ENCODE data around the gene STX4. TPM values are rescaled to one million over a fixed set of nuclear protein-coding genes. Genes with fewer than 3 reads are reported as not detected.

Gene STX4
- polyA plus RNA-seq, 2 of the 4 experiments (the other 2 are of a cell fraction) = 39.7 to 73.9 TPM

- POLR2A ChIA-PET = no interaction called here
Measured at GRCh38 chr16:31061813-31062440, 28.6 kb downstream of the STX4 start.

DNA sequence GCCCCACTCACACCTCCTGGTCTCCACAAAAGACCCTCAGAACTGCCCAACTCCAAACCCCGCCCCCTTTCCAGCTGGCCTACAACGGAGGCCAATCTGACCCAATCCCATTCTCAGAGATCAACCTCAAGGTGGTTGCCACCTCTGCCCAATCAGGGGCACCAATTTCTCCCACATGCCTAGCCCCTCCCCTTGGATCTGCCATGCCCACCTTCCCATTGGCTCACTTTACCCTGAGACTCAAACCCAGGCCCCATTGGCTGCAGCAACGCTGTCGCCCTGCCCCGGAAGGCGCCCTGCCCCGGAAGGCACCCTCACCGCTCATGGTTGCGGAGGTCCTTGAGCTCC, 30.1 kb downstream of the STX4 start:
- Histone ChIP-seq H3K27ac (no peak overlapping the region; a peak in 1 of 6 replicates), H3K4me2 (no peak overlapping the region), H3K9me3 (no peaks in the 10 kb centered on the region), H3K4me1 (peaks cover 13% of the 10 kb centered on the region), H3K4me3 (no peak overlapping the region)
- DNase-seq (ENCODE audit: low read depth in 1 of 2, low spot score in 1 of 2) = no peak
- 87% methylated on average over 6 of the region's 9 CpGs for WGBS (ENCODE audit: missing lambda C conversion rate)
- no peak for FAIRE-seq
- ChIA-PET CTCF (interaction anchor here (0.6 to 6.5 kb wide), 5 partner anchors 10 to 110 kb away, joined by 3 to 58 read pairs (median 3); partner anchors contain the start of gene HSD3B7), POLR2A (interaction anchor here (1.0 kb wide), 1 partner anchor 10 kb away, joined by 3 read pairs; the partner anchor contains the start of genes ZNF646 and ZNF668)
- TF ChIP-seq SMC3 (IDR thresholded peaks at IDR 0.05) = no peak
- TF ChIP-seq NFE2L2 (conservative IDR thresholded peaks at IDR 0.05; ENCODE audit: low read length) = no peak
- TF ChIP-seq EHMT2 (IDR thresholded peaks at IDR 0.05; ENCODE audit: low read depth) = no peak
- TF ChIP-seq EP300 (IDR thresholded peaks at IDR 0.05) = no peak
- no peak for TF ChIP-seq KDM5A (IDR thresholded peaks at IDR 0.05)
- no peak for TF ChIP-seq HOXB13 (CRISPR knock-in tag; IDR thresholded peaks at IDR 0.05; ENCODE audit: low read depth)
- TF ChIP-seq RARB (CRISPR knock-in tag; IDR thresholded peaks at IDR 0.05) = no peak
- TF ChIP-seq EHF (CRISPR knock-in tag; IDR thresholded peaks at IDR 0.05) = no peak
- TF ChIP-seq FOSB (CRISPR knock-in tag; IDR thresholded peaks at IDR 0.05) = no peak
- no peak for TF ChIP-seq MAZ (IDR thresholded peaks at IDR 0.05; ENCODE audit: borderline replicate concordance, low read depth, low read length)
- no peak for TF ChIP-seq POLR2AphosphoS2 (conservative IDR thresholded peaks at IDR 0.05; ENCODE audit: low read length)
- TF ChIP-seq HOXA7 (CRISPR knock-in tag; IDR thresholded peaks at IDR 0.05) = no peak
- no peak for TF ChIP-seq ZC3H11A (IDR thresholded peaks at IDR 0.05)
- no peak for TF ChIP-seq RNF2 (IDR thresholded peaks at IDR 0.05; ENCODE audit: borderline replicate concordance, low read depth)
- no peak; a peak in 1 of 6 replicates for ATAC-seq

More at GRCh38 chr16:31061813-31062440, 28.6 kb downstream of the STX4 start:
- H3K9me3 ChIP-seq = no peaks in the 10 kb centered on the region
- no peak overlapping the region for H3K4me3 ChIP-seq
- 94% methylated on average over 36 of the region's 54 CpGs for WGBS (ENCODE audit: missing lambda C conversion rate)
- no peak for FAIRE-seq
- H3K4me2 ChIP-seq = no peak overlapping the region
- no peak for ATAC-seq
- H3K27ac ChIP-seq = no peak overlapping the region
- TF ChIP-seq HMGXB4 (CRISPR knock-in tag; IDR thresholded peaks at IDR 0.05; ENCODE audit: borderline replicate concordance) (no peak), PHF8 (IDR thresholded peaks at IDR 0.05; ENCODE audit: borderline replicate concordance, low read depth) (no peak), ESRRA (IDR thresholded peaks at IDR 0.05; ENCODE audit: borderline replicate concordance, low read length) (no peak), GATA3 (IDR thresholded peaks at IDR 0.05; ENCODE audit: borderline replicate concordance) (no peak), MAFK (IDR thresholded peaks at IDR 0.05; ENCODE audit: partially characterized antibody) (no peak), MAZ (IDR thresholded peaks at IDR 0.05; ENCODE audit: borderline replicate concordance, low read depth, low read length) (no peak), JUNB (IDR thresholded peaks at IDR 0.05) (no peak), FOSL2 (IDR thresholded peaks at IDR 0.05) (no peak), FOSL2 (CRISPR knock-in tag; IDR thresholded peaks at IDR 0.05) (no peak), MYC (IDR thresholded peaks at IDR 0.05; ENCODE audit: borderline replicate concordance, low read length) (no peak), BHLHE40 (IDR thresholded peaks at IDR 0.05; ENCODE audit: low read depth, low read length) (no peak), HOXB5 (CRISPR knock-in tag; IDR thresholded peaks at IDR 0.05) (no peak)
- TF ChIP-seq, protein P1, sequence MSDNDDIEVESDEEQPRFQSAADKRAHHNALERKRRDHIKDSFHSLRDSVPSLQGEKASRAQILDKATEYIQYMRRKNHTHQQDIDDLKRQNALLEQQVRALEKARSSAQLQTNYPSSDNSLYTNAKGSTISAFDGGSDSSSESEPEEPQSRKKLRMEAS (IDR thresholded peaks at IDR 0.05) = no peak
- TF ChIP-seq, protein P2, sequence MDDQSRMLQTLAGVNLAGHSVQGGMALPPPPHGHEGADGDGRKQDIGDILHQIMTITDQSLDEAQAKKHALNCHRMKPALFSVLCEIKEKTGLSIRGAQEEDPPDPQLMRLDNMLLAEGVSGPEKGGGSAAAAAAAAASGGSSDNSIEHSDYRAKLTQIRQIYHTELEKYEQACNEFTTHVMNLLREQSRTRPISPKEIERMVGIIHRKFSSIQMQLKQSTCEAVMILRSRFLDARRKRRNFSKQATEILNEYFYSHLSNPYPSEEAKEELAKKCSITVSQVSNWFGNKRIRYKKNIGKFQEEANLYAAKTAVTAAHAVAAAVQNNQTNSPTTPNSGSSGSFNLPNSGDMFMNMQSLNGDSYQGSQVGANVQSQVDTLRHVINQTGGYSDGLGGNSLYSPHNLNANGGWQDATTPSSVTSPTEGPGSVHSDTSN (IDR thresholded peaks at IDR 0.05) = no peak
- TF ChIP-seq, protein P3, sequence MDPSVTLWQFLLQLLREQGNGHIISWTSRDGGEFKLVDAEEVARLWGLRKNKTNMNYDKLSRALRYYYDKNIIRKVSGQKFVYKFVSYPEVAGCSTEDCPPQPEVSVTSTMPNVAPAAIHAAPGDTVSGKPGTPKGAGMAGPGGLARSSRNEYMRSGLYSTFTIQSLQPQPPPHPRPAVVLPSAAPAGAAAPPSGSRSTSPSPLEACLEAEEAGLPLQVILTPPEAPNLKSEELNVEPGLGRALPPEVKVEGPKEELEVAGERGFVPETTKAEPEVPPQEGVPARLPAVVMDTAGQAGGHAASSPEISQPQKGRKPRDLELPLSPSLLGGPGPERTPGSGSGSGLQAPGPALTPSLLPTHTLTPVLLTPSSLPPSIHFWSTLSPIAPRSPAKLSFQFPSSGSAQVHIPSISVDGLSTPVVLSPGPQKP (IDR thresholded peaks at IDR 0.05; ENCODE audit: low read depth, low read length) = no peak
- TF ChIP-seq, protein P4, sequence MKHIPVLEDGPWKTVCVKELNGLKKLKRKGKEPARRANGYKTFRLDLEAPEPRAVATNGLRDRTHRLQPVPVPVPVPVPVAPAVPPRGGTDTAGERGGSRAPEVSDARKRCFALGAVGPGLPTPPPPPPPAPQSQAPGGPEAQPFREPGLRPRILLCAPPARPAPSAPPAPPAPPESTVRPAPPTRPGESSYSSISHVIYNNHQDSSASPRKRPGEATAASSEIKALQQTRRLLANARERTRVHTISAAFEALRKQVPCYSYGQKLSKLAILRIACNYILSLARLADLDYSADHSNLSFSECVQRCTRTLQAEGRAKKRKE (CRISPR knock-in tag; IDR thresholded peaks at IDR 0.05; ENCODE audit: low read depth) = no peak
- CTCF ChIA-PET = interaction anchor here (1.2 kb wide), 1 partner anchor 77 kb away, joined by 3 read pairs; no protein-coding TSS in a partner anchor
- peaks cover 13% of the 10 kb centered on the region for H3K4me1 ChIP-seq
- DNase-seq (ENCODE audit: low read depth in 1 of 2, low spot score in 1 of 2) = no peak

Measured in A549 (cell line).